HG03520 (cell line): ENCODE data around the gene PKP4.
"Not testable (repeated sequence)": the region's sequence is repeated elsewhere in the genome, so short reads cannot be mapped to it uniquely, and the experiment has no call there.

Experiments used
- ATAC-seq: cut with Tn5 transposase; IDR thresholded peaks from one replicate; pipeline ENCODE4 v1.9.1; 2021; ENCODE audit warnings: mild to moderate bottlenecking, moderate library complexity; ENCODE audit not compliant: unreplicated experiment

Gene PKP4

GRCh38 chr2:158671360-158672245 is 214.9 kb downstream of the PKP4 start:
- no peak for ATAC-seq

- no peak for ATAC-seq
Observed at GRCh38 chr2:158676295-158676694, 219.5 kb downstream of the PKP4 start.

GRCh38 chr2:158676696-158677095 is 219.9 kb downstream of the PKP4 start:
- ATAC-seq: no peak

GRCh38 chr2:158677542-158677941 is 220.8 kb downstream of the PKP4 start:
- ATAC-seq: no peak

- ATAC-seq: no peak
Observed at GRCh38 chr2:158681816-158682215, 225.1 kb downstream of the PKP4 start.

GRCh38 chr2:158685646-158686045 is 228.9 kb downstream of the PKP4 start:
- no peak for ATAC-seq

GRCh38 chr2:158686210-158686691 is 229.5 kb downstream of the PKP4 start:
- no peak for ATAC-seq

GRCh38 chr2:158687315-158687714 is 230.6 kb downstream of the PKP4 start:
- ATAC-seq: no peak

GRCh38 chr2:158688721-158689120 is 232.0 kb downstream of the PKP4 start:
- no peak for ATAC-seq

GRCh38 chr2:158689391-158689790 is 232.6 kb downstream of the PKP4 start:
- no peak for ATAC-seq

- no peak for ATAC-seq
Observed at GRCh38 chr2:158690823-158691222, 234.1 kb downstream of the PKP4 start.

- no peak for ATAC-seq
Observed at GRCh38 chr2:158691619-158692018, 234.9 kb downstream of the PKP4 start.

GRCh38 chr2:158692372-158693103 is 235.8 kb downstream of the PKP4 start:
- no peak for ATAC-seq

- no peak for ATAC-seq
Observed at GRCh38 chr2:158693476-158693875, 236.7 kb downstream of the PKP4 start.

- ATAC-seq: no peak
Observed at GRCh38 chr2:158695305-158695704, 238.6 kb downstream of the PKP4 start.

- ATAC-seq: not testable (repeated sequence)
Observed at GRCh38 chr2:158695744-158696143, 239.0 kb downstream of the PKP4 start.

- no peak for ATAC-seq
Observed at GRCh38 chr2:158699323-158699722, 242.6 kb downstream of the PKP4 start.

GRCh38 chr2:158701101-158701500 is 244.3 kb downstream of the PKP4 start:
- ATAC-seq: no peak

GRCh38 chr2:158702740-158703139 is 246.0 kb downstream of the PKP4 start:
- no peak for ATAC-seq

- ATAC-seq: not testable (repeated sequence)
Observed at GRCh38 chr2:158704724-158705465, 248.1 kb downstream of the PKP4 start.
